HAP-1 (cell line): ENCODE measurements around the gene SLC7A1.

Source experiments
- DNase-seq, 2 experiments: peaks; one replicate each; pipeline ENCODE4 v3.0.0-alpha.2; 2016 to 2020; ENCODE audit warnings: low spot score in 2 of 2
- H3K27me3 ChIP-seq: fragments of 250-450 bp; sonication (Bioruptor Pico); 2 replicates; pipeline ENCODE4 v1.5.1; 2020; ENCODE audit warnings: low read depth, mild to moderate bottlenecking, moderate library complexity
- H3K36me3 ChIP-seq: fragments of 250-450 bp; sonication (Bioruptor Pico); replicated peaks from 2 replicates; pipeline ENCODE4 v1.5.1; 2020; ENCODE audit warnings: mild to moderate bottlenecking
- H3K4me1 ChIP-seq: fragments of 250-450 bp; sonication (Bioruptor Pico); 2 replicates; pipeline ENCODE4 v1.5.1; 2020; ENCODE audit warnings: mild to moderate bottlenecking
- H3K4me3 ChIP-seq: fragments of 250-450 bp; sonication (Bioruptor Pico); 2 replicates; pipeline ENCODE4 v1.5.1; 2020; ENCODE audit warnings: mild to moderate bottlenecking, moderate library complexity
- H3K9me3 ChIP-seq: fragments of 250-450 bp; sonication (Bioruptor Pico); 2 replicates; pipeline ENCODE4 v1.5.1; 2020; ENCODE audit warnings: mild to moderate bottlenecking, moderate library complexity
- in situ Hi-C: fragments of 300-500 bp; cut with MboI; formaldehyde crosslinking; loops from 3 replicates; pipeline ENCODE4 v1.14.3; 2020; ENCODE audit warnings: low sequenced_read_pairs, inconsistent platforms, mixed read lengths

SLC7A1 gene

DNA sequence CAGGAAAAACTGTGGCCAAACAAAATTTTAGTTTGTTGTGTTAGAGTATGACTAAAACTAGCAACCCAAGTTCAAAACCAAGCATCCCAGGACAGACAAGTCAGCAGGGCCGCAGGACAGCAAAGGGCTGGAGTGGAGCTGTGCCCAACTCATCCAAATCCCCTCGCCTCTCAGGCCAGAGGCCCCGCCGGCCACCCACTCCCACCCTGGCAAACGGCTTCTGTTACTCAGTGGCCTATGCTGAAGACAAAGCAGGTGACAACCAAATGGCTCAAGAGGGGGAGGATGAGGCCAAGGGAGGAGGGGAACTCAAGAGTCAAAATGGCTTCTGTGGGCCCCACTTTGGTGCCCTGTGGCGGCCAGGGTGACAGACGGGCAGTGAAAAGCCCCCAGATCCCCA lies 69.7 kb downstream of the SLC7A1 start:
- Histone ChIP-seq H3K4me3 (no peak overlapping the region), H3K4me1 (no peaks in the 10 kb centered on the region), H3K9me3 (no peaks in the 10 kb centered on the region), H3K36me3 (peaks cover 91% of the 10 kb centered on the region), H3K27me3 (no peaks in the 10 kb centered on the region)
- in situ Hi-C loops = no loop called here
- no peak for DNase-seq

DNA sequence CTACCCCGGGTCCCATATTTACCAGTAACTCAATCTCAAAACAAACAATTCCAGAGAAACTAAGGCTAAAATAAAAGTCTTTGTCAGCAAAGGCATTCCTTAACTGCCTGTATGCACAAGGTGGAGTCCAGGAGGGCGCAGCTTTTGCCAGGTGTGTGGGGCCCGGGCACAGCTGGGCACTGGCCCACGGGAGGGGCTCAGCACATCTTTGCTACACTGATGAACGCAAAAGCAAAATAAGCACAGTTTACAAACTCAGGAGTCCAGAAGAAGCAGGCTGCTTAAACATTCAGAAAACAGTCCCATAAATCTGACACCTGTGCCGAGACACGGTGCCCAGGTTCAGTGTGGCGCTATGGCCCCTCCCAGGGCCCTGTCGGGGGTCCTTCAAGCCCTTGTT lies 70.8 kb downstream of the SLC7A1 start:
- Histone ChIP-seq H3K9me3 (no peaks in the 10 kb centered on the region), H3K4me3 (no peak overlapping the region), H3K4me1 (no peaks in the 10 kb centered on the region), H3K36me3 (peaks cover 91% of the 10 kb centered on the region), H3K27me3 (no peaks in the 10 kb centered on the region)
- in situ Hi-C loops = no loop called here
- DNase-seq = no peak

DNA sequence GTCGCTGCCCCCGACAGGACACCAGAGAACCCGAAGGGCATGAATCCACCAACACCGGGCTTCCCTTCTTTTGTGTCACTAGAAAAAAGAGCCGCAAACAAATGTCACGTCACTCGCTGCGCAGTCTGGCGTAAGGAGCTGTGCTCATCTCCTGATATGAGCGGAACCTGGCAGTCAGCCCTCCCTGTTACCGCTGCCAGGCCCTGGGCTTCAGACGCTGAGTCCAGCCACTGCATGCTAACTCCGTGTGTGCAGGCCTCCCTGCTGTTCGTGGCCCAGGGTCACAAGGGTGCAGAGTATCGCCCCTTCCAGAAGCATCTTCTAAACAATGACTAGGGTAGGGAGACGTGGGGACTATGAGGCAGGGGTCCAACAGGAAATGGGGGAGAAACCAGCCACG lies 71.3 kb downstream of the SLC7A1 start:
- H3K9me3 ChIP-seq = no peaks in the 10 kb centered on the region
- no peaks in the 10 kb centered on the region for H3K27me3 ChIP-seq
- in situ Hi-C loops = no loop called here
- no peak for DNase-seq
- H3K4me1 ChIP-seq = no peaks in the 10 kb centered on the region
- no peak overlapping the region for H3K4me3 ChIP-seq
- peaks cover 91% of the 10 kb centered on the region for H3K36me3 ChIP-seq

DNA sequence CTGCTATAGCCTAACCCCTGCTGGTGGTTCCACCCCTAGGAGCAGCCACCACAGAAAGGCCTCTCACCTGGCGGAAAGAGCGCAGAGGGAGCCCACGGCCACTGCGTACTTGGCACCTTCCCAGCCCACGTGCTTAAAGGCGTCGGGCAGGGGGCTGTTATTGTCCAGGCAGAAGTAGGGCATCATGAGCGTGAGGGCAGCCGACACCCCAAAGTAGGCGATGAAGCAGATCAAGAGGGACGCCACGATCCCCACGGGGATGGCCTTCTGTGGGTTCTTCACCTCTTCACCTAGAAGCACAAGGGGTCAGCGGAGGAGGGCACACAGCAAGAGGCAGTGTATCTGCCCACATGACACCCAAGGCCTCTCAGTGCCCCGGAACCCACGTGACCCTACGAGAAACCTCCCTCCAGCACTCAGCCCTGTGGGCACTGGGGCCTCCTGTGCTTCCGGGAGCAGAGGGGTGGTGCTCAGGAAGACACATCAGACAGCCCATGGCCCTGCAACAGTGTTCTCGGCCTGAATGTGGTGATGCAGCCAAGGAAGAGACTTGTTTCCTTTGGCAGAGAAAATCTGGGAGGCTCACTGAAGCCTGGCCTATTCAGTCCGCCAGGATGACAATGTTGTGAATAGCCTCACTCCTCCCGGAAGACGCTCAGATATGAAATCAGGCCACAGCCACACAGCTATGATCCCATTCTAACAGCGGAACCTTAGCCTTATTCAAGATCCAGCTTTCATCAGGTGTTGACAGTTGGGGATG lies 72.1 kb downstream of the SLC7A1 start:
- H3K27me3 ChIP-seq = no peaks in the 10 kb centered on the region
- peaks cover 91% of the 10 kb centered on the region for H3K36me3 ChIP-seq
- no peaks in the 10 kb centered on the region for H3K4me1 ChIP-seq
- in situ Hi-C loops = no loop called here
- H3K4me3 ChIP-seq = no peak overlapping the region
- no peak for DNase-seq
- H3K9me3 ChIP-seq = no peaks in the 10 kb centered on the region

DNA sequence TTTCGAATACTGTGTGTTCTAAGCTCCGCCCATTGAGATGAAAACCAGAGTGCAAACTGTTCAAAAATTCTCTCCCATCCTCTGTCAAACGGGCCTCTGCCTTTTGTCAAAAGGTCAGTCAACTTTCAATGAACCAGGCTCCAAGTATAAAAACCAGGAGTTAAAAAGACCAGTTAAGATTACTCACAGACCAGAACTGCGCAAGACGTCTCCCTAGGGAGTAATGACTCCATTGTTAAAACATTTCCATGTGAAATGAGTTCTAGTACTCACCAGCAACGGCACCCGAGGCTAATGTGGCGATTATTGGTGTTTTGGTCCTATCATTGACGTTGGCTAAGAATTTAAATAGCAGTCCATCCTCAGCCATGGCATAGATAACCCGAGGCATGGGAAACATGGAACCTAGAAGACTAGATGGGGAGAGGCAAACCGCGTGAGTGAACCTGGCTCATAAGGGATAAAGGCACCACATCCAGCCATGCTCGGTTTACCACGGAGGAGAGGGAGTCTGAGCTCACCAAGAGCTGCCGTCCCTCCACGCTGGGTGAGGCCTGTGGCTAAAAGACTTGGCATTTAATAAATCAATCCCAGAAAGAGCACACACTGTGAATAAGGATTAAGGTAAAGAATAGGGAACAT lies 73.3 kb downstream of the SLC7A1 start:
- H3K27me3 ChIP-seq = no peaks in the 10 kb centered on the region
- in situ Hi-C loops = no loop called here
- H3K36me3 ChIP-seq = peaks cover 91% of the 10 kb centered on the region
- H3K9me3 ChIP-seq = no peaks in the 10 kb centered on the region
- DNase-seq = peak in 1 of 2 experiments; percentile 4
- no peak overlapping the region for H3K4me3 ChIP-seq
- H3K4me1 ChIP-seq = no peaks in the 10 kb centered on the region

DNA sequence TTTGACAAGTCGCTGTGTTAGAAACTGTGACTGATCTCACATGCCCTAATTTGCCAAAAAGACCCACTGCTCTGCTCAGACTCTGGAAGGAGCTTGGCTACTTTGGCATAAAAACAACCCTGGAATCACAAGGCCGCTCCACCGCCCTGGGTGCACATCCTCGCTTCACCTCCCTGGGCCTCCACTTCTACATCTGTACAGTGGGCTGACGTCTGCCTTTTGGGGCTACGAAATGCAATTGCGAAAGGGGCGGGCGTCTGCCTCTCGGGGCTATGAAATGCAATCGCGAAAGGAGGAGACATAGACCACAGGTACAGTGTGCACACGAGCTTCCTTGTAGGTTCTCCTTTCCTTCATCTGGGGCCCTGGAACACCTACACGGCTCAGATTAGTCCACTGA lies 74.2 kb downstream of the SLC7A1 start:
- Histone ChIP-seq H3K4me3 (no peak overlapping the region), H3K27me3 (no peaks in the 10 kb centered on the region), H3K36me3 (peaks cover 94% of the 10 kb centered on the region), H3K4me1 (no peaks in the 10 kb centered on the region), H3K9me3 (no peaks in the 10 kb centered on the region)
- no peak for DNase-seq
- in situ Hi-C loops = no loop called here

DNA sequence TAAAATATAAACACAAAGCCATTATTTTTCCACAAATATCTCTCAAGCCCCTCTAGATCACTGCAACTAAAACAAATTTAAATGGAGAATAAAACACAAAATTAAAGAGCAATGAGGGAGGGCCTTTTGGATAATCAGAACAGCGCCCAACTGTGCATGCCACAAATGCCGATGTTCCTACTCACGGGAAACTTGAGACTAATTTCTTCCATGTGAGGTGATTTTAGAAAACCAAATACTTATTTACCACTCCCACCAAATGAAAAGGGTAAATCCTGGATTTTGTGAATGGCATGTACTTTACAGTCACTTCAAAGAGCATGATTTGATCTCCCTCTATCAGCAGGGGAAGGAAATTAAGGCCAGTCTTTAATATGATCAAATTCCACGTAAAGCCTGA lies 74.8 kb downstream of the SLC7A1 start:
- in situ Hi-C loops = no loop called here
- Histone ChIP-seq H3K4me1 (no peaks in the 10 kb centered on the region), H3K27me3 (no peaks in the 10 kb centered on the region), H3K9me3 (no peaks in the 10 kb centered on the region), H3K36me3 (peaks cover 99% of the 10 kb centered on the region), H3K4me3 (no peak overlapping the region)
- DNase-seq = no peak

DNA sequence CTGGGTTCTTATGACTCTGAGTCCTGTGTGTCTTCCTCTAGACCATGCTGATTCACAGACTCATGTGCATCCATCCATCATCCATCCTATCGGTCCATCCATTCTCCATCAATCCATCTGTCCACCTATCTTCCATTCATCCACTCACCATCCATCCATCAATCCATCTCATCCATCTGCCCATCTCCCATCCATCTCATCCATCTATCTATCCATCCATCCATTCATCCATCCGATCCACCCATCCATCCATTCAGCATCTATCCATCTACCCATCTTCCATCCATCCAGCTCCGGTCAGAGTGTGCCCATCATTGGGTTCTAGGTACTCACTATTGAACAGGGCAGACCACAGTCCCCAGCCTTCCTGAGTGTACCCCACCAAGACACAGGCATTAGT lies 75.6 kb downstream of the SLC7A1 start:
- in situ Hi-C loops = loop anchor here (10.0 kb wide), 1 partner anchor 185 kb away; no protein-coding TSS in a partner anchor
- Histone ChIP-seq H3K36me3 (peaks cover 99% of the 10 kb centered on the region), H3K27me3 (no peaks in the 10 kb centered on the region)

DNA sequence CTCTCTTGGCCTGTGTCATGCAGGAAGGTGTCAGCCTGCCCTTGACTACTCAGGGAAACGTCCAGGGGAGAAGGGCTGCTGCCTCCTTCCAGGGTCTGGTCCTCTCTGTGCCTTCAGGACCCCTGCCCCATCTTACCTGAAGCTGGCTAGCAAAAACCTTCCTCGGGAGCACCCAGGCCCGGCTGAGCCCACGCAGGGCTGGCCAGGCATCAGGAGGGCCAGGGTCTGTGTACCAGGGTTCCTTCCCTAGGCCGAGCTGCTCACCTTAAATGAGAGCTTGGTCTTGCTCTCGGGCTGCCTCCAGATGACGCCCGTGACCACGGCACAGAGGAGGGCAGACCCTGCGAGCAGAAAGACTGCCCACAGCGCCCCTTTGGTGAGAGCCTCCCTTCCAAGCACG lies 78.6 kb downstream of the SLC7A1 start:
- DNase-seq = no peak
- Histone ChIP-seq H3K36me3 (peaks cover 93% of the 10 kb centered on the region), H3K27me3 (no peaks in the 10 kb centered on the region), H3K9me3 (no peaks in the 10 kb centered on the region), H3K4me1 (no peaks in the 10 kb centered on the region), H3K4me3 (no peak overlapping the region)
- in situ Hi-C loops = loop anchor here (10.0 kb wide), 1 partner anchor 188 kb away; no protein-coding TSS in a partner anchor

More for the DNA sequence above, 75.6 kb downstream of the SLC7A1 start:
- Histone ChIP-seq H3K9me3 (no peaks in the 10 kb centered on the region), H3K4me1 (no peaks in the 10 kb centered on the region), H3K4me3 (no peak overlapping the region)
- no peak for DNase-seq

DNA sequence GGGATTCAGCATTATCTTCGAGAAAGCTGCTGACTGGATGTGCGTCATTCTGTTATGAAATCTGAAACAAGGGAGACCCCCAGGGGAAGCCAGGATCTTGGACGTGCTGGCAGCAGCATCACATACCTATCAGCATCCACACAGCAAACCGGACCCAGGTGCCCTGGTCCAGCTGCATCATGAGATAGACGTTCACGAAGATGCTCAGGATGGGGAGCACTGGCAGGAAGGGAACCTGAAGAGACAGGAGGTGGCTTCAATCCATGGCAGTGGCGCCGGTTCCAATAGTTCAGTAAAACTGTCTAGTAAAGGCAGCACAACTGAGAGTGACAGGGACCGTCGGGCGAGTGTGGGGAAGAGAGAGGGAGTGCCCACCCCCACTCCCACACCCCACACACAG lies 79.5 kb downstream of the SLC7A1 start:
- DNase-seq = no peak
- in situ Hi-C loops = loop anchor here (10.0 kb wide), 1 partner anchor 189 kb away; no protein-coding TSS in a partner anchor
- H3K36me3 ChIP-seq = peaks cover 91% of the 10 kb centered on the region

DNA sequence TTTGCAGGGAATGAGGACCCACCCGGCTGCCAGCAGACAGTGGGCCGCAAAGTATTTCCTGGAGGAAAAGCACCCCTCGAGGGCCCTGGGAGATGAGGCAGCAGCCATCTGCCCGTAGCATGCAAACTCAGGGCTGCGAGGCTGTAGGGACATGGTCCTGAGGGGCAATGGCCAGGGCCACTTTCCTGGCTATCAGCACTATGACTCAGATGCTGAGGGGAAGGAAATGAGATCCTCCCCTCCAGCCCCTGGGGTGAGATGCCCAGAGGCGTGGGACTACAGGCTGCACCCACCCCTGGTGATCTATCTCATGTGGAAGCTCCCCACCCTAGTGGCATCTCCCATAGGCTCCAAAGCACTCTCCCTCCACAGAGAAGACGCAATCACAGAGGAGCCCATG lies 80.1 kb downstream of the SLC7A1 start:
- in situ Hi-C loops = loop anchor here (10.0 kb wide), 1 partner anchor 189 kb away; no protein-coding TSS in a partner anchor
- no peak overlapping the region for H3K4me3 ChIP-seq
- H3K4me1 ChIP-seq = no peaks in the 10 kb centered on the region
- DNase-seq = no peak
- H3K9me3 ChIP-seq = no peaks in the 10 kb centered on the region
- H3K36me3 ChIP-seq = peaks cover 84% of the 10 kb centered on the region
- no peaks in the 10 kb centered on the region for H3K27me3 ChIP-seq

More for the DNA sequence above, 79.5 kb downstream of the SLC7A1 start:
- H3K9me3 ChIP-seq = no peaks in the 10 kb centered on the region
- no peaks in the 10 kb centered on the region for H3K27me3 ChIP-seq
- no peak overlapping the region for H3K4me3 ChIP-seq
- H3K4me1 ChIP-seq = no peaks in the 10 kb centered on the region

DNA sequence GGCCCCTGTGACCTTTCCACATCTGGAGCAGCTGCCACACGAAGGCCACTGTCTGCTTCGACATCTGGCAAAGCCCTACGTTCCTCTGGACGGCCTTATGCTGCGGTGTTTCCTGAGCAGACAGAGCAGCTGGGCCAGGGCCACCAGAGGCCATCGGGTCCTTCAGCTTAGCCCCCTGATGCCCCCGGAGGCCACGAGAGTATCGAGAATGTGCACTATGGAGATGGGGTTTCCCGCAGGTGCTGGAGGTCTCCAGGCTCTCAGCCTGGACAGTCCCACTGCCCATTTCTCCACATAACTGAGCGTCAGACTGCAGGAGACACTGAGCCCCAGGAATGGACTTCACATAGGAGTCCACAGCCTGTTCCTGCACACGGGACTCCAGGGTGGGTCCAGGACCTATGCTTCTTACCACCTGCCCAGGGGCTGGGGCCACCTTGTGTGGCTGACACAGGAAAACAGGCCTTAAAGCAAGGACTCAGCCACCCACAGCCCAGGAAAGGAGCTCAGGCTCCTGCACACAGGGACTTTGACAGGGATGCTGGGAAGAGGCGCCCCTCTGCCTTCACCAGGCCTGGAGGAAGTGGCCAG lies 80.7 kb downstream of the SLC7A1 start:
- no peaks in the 10 kb centered on the region for H3K4me1 ChIP-seq
- no peak overlapping the region for H3K4me3 ChIP-seq
- no peak for DNase-seq
- H3K36me3 ChIP-seq = peaks cover 79% of the 10 kb centered on the region
- in situ Hi-C loops = loop anchor here (10.0 kb wide), 1 partner anchor 190 kb away; no protein-coding TSS in a partner anchor
- H3K9me3 ChIP-seq = no peaks in the 10 kb centered on the region
- no peaks in the 10 kb centered on the region for H3K27me3 ChIP-seq

DNA sequence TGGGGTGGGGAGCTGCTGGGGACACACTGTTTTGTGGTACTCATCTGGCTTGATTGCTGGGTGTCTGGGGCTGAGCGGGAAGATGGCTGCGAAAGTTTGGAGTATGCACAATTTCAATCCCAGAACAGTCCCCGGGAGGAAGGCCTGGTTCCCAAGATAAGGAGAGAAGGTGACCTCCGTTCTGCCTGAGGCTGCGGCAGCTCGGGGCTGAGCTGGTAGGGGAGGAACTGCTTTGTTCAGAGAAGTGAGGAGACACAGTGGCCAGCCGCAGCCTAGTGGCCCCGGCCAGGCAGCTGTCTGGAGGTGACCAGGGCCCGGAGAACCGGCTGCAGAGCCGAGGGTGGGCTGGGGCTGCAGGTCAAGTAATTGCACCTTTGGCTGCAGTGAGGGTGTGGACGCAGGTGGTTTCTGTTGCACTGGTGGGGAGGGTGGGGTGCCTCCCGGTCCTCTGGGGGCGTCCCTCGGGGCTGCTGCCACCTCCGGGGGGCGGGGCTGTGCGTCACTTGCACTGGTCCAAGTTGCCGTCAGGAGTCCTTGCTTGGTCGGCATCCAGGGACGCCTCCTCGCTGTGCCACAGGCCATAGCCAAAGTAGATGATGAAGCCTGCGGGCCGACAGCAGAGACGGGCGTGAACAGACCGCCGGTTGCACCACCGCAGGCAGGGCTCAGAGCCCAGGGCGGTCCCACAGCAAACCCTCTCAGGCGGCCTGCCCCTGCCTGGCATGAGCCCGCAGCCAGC lies 81.3 kb downstream of the SLC7A1 start:
- in situ Hi-C loops = loop anchor here (10.0 kb wide), 1 partner anchor 191 kb away; no protein-coding TSS in a partner anchor
- no peaks in the 10 kb centered on the region for H3K4me1 ChIP-seq
- no peak for DNase-seq

More for the DNA sequence above, 81.3 kb downstream of the SLC7A1 start:
- Histone ChIP-seq H3K9me3 (no peaks in the 10 kb centered on the region), H3K36me3 (peaks cover 72% of the 10 kb centered on the region), H3K27me3 (no peaks in the 10 kb centered on the region), H3K4me3 (no peak overlapping the region)
